Fibroblast of skin of left quadriceps (primary cell): Measurements from ENCODE around the gene SLC35F1.
"Not testable (repeated sequence)": the region's sequence is repeated elsewhere in the genome, so short reads cannot be mapped to it uniquely, and the experiment has no call there.

Experiments
- DNase-seq, 2 experiments: peaks; one replicate each; pipeline ENCODE4 v3.0.0-alpha.2; 2013; ENCODE audit warnings: low read depth in 2 of 2

The SLC35F1 gene

GRCh38 chr6:117992856-117993255 lies 85.8 kb downstream of the SLC35F1 start:
- no peak for DNase-seq

DNA sequence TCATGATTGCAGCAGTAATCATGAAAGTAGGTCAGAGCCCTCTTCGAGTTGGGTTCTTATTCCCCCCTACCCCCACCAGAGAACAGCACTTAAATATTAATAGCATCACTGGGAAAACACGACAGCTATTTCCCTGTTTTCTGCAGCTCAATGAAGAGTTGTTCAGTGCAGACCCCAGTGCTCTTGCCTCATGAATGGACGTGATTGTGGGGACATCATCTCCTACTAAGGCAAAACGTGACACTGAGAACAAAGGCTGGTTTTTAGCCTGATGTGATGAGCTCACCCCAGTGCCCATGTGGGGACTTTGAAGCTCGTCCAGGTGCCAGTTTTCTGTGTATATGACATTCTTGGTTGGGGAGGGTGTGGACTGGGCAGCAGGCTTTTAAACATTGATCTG lies 105.9 kb downstream of the SLC35F1 start:
- no peak for DNase-seq

GRCh38 chr6:118016532-118016931 lies 109.5 kb downstream of the SLC35F1 start:
- DNase-seq, result no peak

DNA sequence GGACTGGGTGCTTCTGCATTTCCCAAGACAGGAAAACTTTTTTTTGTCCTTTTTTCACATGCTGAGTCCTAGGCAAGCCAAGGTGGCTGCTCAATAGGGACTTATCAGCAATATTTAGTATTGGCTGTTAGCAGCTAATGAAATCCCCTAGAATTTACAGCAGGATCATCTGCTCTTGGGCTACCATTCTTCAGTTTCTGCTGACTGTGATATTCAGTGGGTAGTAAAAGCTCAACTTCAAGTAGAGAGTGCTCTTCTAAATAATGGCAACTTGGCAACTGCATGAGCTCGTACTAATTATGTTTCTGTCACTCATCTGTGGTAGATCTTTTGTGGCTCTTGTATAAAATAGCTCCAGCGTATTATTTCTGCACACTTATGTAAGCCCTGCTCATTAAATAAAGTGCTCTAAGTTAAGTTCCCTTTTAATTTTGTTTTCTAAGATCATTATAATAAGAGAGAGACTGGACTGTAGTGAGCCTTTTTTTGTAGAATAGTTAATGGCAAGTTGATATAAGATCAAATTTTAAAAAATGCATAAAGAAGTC lies 110.3 kb downstream of the SLC35F1 start:
- no peak for DNase-seq

DNA sequence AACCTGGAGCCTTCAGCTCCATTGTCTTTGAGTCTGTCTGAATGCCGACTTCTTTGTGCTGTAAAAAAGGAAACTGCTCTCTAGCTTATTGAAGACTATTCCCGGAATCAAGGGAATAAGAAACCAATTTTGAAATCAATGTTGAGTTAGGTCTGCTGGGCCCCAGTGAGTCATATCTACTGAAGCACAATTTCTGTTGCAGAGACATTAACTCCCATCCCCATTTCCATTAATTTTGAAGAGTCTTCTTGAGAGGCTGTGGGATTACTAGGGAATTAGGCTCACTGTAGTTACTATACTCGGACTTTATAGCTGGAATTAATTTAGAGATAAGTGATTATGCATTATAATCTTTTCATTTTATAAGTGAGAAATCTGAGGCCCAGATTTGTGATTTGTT lies 116.7 kb downstream of the SLC35F1 start:
- DNase-seq, result no peak

DNA sequence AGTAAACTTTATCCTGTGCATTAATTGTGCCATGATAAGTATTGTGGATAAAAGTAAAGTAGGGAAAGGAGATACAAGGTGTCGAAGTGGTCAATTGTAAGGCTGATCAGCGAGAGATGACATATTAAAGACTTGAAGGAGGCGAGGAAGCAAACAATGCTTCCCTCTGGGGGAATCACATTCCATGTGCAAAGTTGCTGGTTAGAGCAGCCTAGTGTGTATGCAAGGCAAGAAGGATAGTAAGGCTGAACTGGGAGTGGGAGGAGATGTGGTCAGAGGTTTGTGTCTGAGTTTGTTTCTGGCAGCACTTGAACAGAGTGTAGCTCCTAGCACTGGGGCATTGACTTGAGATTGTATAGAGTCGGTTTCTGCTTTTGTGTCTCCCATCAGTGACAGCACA lies 122.9 kb downstream of the SLC35F1 start:
- no peak for DNase-seq

GRCh38 chr6:118037479-118037878 lies 130.4 kb downstream of the SLC35F1 start:
- DNase-seq, result not testable (repeated sequence)

- no peak for DNase-seq
Measured at GRCh38 chr6:118042855-118043254, 135.8 kb downstream of the SLC35F1 start.

GRCh38 chr6:118044275-118044674 lies 137.2 kb downstream of the SLC35F1 start:
- no peak for DNase-seq

GRCh38 chr6:118054082-118054481 lies 147.0 kb downstream of the SLC35F1 start:
- no peak for DNase-seq

- no peak for DNase-seq
Measured at GRCh38 chr6:118061666-118062065, 154.6 kb downstream of the SLC35F1 start.

GRCh38 chr6:118080547-118080946 lies 173.5 kb downstream of the SLC35F1 start:
- no peak for DNase-seq

- no peak for DNase-seq
Measured at GRCh38 chr6:118083711-118084110, 176.6 kb downstream of the SLC35F1 start.

DNA sequence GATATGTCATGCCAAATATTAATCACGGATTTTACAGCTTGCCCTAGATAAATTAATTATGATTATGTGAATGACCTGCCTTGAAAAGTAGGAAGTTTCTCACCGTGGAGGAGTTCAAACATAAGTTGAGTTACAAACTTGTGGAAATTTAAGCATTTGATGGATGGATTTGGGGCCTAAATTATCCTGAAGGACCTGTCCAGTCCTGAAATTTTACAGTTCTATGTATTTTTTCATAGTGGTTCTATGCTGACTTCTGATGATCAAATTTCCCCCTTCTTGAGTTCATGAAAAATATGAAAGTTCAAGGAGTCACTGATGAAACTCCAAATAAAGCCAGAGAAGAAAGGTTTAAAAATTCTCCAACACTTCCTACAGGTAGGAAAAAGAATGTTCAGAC lies 178.6 kb downstream of the SLC35F1 start:
- no peak for DNase-seq

- DNase-seq, result no peak
Measured at GRCh38 chr6:118086159-118086558, 179.1 kb downstream of the SLC35F1 start.

- no peak for DNase-seq
Measured at GRCh38 chr6:118092086-118092485, 185.0 kb downstream of the SLC35F1 start.

DNA sequence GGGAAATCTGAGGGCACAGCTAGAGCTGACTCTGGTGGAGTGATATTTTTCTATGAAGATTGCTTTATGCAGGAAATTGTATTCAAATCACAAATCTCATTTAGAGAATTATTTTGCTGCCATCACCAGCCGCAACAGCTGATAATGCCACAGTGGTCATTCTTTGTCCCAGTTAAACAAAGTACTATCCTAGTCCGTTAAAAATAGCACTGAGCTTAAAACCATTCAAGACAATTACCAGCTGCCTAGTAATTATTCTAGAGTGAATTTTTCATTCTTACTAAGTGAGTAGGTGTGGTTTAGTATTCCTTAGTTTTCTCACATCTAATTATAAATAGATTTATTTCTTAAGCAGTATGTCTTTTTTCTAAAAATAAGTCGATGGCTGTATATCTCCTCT lies 190.5 kb downstream of the SLC35F1 start:
- no peak for DNase-seq

DNA sequence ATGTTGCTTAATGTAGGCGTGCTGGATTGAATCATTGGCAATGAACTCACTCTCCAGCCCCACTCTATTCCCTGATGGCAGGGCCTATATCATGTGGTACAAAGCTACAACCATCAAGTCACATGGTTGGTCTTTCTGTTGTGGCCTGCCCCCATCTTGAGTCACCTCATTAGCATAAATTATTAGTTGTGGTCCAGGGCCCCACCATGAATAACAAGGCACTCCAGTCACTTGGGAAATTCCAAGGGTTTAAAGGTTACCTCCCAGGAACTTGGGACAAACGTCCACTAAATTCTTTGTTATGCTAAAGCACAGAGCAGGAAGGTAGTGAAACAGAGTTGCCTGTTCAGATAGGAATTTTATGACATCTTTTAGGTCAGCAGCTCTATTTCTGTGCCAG lies 193.7 kb downstream of the SLC35F1 start:
- DNase-seq, result no peak

DNA sequence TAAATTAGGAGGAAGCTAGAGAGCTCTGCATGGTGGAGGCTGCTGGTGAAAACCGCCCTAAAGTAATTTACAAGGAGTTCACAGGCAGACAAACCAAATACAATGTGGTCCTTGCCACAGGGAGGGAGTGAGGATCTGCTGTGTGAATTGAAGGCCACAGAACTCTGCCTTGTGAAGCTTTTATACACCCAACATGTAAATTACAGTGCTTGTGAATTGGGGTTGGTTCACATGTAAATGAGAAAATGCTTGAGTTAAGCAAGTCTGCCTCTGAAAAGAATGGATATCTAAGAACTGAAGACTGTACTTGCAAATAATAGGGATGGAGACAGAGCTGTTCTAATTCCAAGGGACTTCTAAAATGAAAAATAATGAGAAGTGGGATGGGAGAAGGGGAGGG lies 194.2 kb downstream of the SLC35F1 start:
- DNase-seq, result no peak

GRCh38 chr6:118101831-118102345 lies 194.8 kb downstream of the SLC35F1 start:
- DNase-seq, result no peak

DNA sequence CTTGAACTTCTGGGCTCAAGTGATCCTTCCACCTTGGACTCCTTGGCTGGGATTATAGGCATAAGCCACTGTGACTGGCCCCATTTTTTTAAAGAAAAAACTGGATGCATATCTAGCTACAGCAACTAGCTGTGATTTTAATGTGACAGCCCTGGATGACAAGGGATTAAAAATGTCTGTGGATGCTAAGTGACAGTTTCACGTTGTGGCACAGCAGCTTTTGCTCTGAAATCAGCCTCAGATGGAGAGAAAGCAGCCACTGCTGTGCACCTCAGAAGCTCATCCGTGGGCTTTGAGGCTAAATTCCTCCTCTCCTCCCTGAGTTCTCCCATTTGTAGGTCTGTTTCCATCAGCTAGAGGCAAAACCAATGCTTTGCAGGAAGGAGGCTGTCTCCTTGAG lies 195.3 kb downstream of the SLC35F1 start:
- DNase-seq, result no peak

- DNase-seq, result no peak
Measured at GRCh38 chr6:118103381-118104146, 196.5 kb downstream of the SLC35F1 start.

DNA sequence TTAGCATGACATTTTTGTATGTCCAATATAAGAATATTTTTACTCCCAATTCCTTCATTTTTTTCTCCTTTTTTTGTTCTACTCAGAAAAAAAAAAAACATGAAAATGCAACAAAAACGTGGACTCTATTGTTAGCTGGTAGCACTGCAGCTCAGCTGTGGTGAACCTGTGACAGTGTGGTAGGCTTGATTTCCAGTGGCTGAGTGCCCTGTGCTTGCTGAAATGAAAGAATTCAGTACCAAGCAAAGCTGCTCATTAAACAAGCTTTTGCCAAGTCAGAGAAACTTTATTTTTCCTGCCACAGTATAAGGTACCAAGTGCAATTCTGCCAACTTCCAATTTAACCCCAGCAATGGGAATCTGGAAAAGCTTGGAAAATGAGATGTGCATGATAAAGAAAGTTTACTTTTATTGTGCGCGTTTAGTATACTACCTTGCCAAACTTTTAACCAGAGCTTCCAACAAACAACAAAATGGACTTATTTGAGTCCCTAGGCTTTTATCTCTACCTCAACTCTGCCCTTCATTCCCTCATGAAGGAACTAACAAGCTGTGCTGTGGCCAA lies 215.2 kb downstream of the SLC35F1 start:
- no peak for DNase-seq
